GM13977 (cell line): ENCODE measurements around the gene PPARGC1A.

Experiments
- DNase-seq: peaks from one replicate; pipeline ENCODE4 v3.0.0; 2012; ENCODE audit warnings: low spot score
- CTCF ChIP-seq: IDR thresholded peaks from 2 replicates; pipeline ENCODE4 v1.5.1; 2012; ENCODE audit warnings: mild to moderate bottlenecking, control low read depth; ENCODE audit not compliant: insufficient read depth; ENCODE audit errors: extremely low read depth, missing control alignments
- in situ Hi-C: fragments of 300-500 bp; cut with MboI; formaldehyde crosslinking; loops from one replicate; pipeline ENCODE4 v1.12.0; 2022; ENCODE audit warnings: low sequenced_read_pairs, low pct_unique_long_range_greater_than_20kb, mixed read lengths, inconsistent platforms; ENCODE audit not compliant: unreplicated experiment

PPARGC1A gene

GRCh38 chr4:23811161-23811560 lies 78.7 kb downstream of the PPARGC1A start:
- no peak for DNase-seq
- TF ChIP-seq CTCF = no peak
- in situ Hi-C loops = no loop called here

GRCh38 chr4:23805450-23805851 lies 84.4 kb downstream of the PPARGC1A start:
- no peak for TF ChIP-seq CTCF
- no peak for DNase-seq
- in situ Hi-C loops = no loop called here

- no peak for DNase-seq
- no peak for TF ChIP-seq CTCF
- in situ Hi-C loops = no loop called here
Measured at GRCh38 chr4:23789762-23790161, 100.1 kb downstream of the PPARGC1A start.

- in situ Hi-C loops = no loop called here
- no peak for TF ChIP-seq CTCF
- no peak for DNase-seq
Measured at GRCh38 chr4:23788460-23788859, 101.4 kb downstream of the PPARGC1A start.

- in situ Hi-C loops = no loop called here
- no peak for TF ChIP-seq CTCF
Measured at GRCh38 chr4:23788027-23788426, 101.8 kb downstream of the PPARGC1A start.

GRCh38 chr4:23782778-23783437 lies 106.9 kb downstream of the PPARGC1A start:
- DNase-seq = no peak
- in situ Hi-C loops = no loop called here
- no peak for TF ChIP-seq CTCF

More at GRCh38 chr4:23788027-23788426, 101.8 kb downstream of the PPARGC1A start:
- no peak for DNase-seq
